MCF 10A (cell line): ENCODE measurements around the gene SYNE3. TPM values are rescaled to one million over a fixed set of nuclear protein-coding genes. Genes with fewer than 3 reads are reported as not detected.

ENCODE experiments used
- BruUV-seq: library from RNA; stranded (reverse); fragments of 400-500 nt; replicated peaks from 2 replicates; lab custom pipeline; 2021; lab: Mats Ljungman, UMichigan
- CTCF ChIA-PET: fragments of 300-600 bp; sonication (Branson Sonifier 250); formaldehyde crosslinking; extraction: SDS; loops from one replicate; lab custom pipeline; 2021; ENCODE audit warnings: antibody characterized with exemption, inconsistent platforms; lab: Yijun Ruan, JAX
- POLR2A ChIA-PET: fragments of 300-600, 350-650 bp; sonication (Branson Sonifier 250); formaldehyde crosslinking; extraction: SDS; loops from one replicate; lab custom pipeline; 2020; ENCODE audit warnings: antibody characterized with exemption, inconsistent platforms; lab: Yijun Ruan, JAX
- DNase-seq: peaks from one replicate; pipeline ENCODE4 v3.0.0-alpha.2; 2018; ENCODE audit not compliant: unreplicated experiment
- H3K27ac Mint-ChIP-seq: one replicate; pipeline ENCODE4 v1.8.0; 2022; ENCODE audit warnings: mild to moderate bottlenecking, low read depth, mixed read lengths; ENCODE audit not compliant: unreplicated experiment
- H3K27me3 Mint-ChIP-seq: one replicate; pipeline ENCODE4 v1.8.0; 2022; ENCODE audit warnings: mixed read lengths; ENCODE audit not compliant: insufficient read depth, unreplicated experiment
- H3K36me3 Mint-ChIP-seq: one replicate; pipeline ENCODE4 v1.8.0; 2022; ENCODE audit warnings: mild to moderate bottlenecking, moderate library complexity, mixed read lengths; ENCODE audit not compliant: insufficient read depth, unreplicated experiment
- H3K4me1 Mint-ChIP-seq: one replicate; pipeline ENCODE4 v1.8.0; 2022; ENCODE audit warnings: mixed read lengths; ENCODE audit not compliant: insufficient read depth, unreplicated experiment
- H3K4me3 Mint-ChIP-seq: one replicate; pipeline ENCODE4 v1.8.0; 2022; ENCODE audit warnings: mild to moderate bottlenecking, moderate library complexity, mixed read lengths; ENCODE audit not compliant: unreplicated experiment
- H3K9me3 Mint-ChIP-seq: one replicate; pipeline ENCODE4 v1.8.0; 2022; ENCODE audit warnings: mixed read lengths; ENCODE audit not compliant: unreplicated experiment
- intact Hi-C: fragments of 100-400 bp; cut with micrococcal nuclease; formaldehyde crosslinking; loops from 2 replicates; pipeline ENCODE4 v1.14.1; 2022
- total RNA-seq: library from RNA; stranded (reverse); gene quantifications from 2 replicates; pipeline ENCODE4 v1.2.3, GENCODE V29; 2022
- TF ChIP-seq, protein P1 (sequence below): fragments of 200-600 bp; IDR thresholded peaks from one replicate; pipeline ENCODE4 v1.8.0; 2022; ENCODE audit warnings: antibody characterized with exemption, mild to moderate bottlenecking; ENCODE audit not compliant: unreplicated experiment

The SYNE3 gene
- total RNA-seq, 1 experiment from 2014 or later, result 9.5 TPM

DNA sequence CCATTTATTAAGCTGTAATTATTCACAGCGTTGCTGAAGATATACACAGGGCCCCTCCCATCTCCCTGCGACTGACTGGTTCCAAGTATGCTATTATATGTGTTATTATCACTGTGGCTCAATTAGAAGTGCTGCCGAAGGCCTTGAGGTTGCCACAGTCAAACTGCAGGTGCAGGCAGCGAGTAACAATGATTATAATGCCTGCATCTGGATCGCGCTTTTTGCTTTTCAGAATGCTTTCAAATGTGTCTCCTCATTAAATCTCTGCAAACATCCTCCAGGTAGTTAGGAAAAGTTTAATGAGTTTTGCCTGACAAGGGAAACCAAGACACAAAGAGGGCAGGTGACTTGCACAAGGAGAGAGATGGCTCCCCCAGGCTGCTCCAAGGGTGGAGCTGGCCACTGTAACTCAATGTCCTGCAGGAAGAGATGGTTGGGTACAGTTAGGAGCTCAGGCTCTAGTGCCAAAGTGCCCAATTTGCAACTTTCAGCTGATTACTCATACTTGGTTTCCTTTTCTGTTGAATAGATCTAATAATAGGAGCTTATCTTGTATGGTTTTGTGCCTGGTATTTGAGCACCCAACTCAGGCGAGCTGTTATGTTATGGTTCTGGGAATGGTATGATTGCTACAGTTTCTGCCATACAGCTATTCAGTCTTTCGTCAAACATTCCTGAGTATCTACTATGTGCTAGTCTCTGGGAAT lies 1.7 kb upstream of the SYNE3 start:
- no peaks in the 10 kb centered on the region for H3K27me3 Mint-ChIP-seq
- no TSS peak for BruUV-seq
- peak; percentile 25 for DNase-seq
- H3K4me1 Mint-ChIP-seq, result peaks cover 34% of the 10 kb centered on the region
- no peak overlapping the region for H3K4me3 Mint-ChIP-seq
- H3K36me3 Mint-ChIP-seq, result no peaks in the 10 kb centered on the region
- CTCF ChIA-PET, result interaction anchor here (0.5 to 2.2 kb wide), 7 partner anchors 9 to 1593 kb away, joined by 3 to 7 read pairs (median 4); partner anchors contain the start of gene GLRX5
- H3K27ac Mint-ChIP-seq, result no peak overlapping the region
- POLR2A ChIA-PET, result interaction anchor here (0.6 to 2.5 kb wide), 10 partner anchors 9 to 60 kb away, joined by 3 to 11 read pairs (median 3); partner anchors contain the start of gene GLRX5
- H3K9me3 Mint-ChIP-seq, result no peaks in the 10 kb centered on the region
- TF ChIP-seq, protein P1, sequence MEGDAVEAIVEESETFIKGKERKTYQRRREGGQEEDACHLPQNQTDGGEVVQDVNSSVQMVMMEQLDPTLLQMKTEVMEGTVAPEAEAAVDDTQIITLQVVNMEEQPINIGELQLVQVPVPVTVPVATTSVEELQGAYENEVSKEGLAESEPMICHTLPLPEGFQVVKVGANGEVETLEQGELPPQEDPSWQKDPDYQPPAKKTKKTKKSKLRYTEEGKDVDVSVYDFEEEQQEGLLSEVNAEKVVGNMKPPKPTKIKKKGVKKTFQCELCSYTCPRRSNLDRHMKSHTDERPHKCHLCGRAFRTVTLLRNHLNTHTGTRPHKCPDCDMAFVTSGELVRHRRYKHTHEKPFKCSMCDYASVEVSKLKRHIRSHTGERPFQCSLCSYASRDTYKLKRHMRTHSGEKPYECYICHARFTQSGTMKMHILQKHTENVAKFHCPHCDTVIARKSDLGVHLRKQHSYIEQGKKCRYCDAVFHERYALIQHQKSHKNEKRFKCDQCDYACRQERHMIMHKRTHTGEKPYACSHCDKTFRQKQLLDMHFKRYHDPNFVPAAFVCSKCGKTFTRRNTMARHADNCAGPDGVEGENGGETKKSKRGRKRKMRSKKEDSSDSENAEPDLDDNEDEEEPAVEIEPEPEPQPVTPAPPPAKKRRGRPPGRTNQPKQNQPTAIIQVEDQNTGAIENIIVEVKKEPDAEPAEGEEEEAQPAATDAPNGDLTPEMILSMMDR, result no peak
- intact Hi-C loops, result no loop called here

DNA sequence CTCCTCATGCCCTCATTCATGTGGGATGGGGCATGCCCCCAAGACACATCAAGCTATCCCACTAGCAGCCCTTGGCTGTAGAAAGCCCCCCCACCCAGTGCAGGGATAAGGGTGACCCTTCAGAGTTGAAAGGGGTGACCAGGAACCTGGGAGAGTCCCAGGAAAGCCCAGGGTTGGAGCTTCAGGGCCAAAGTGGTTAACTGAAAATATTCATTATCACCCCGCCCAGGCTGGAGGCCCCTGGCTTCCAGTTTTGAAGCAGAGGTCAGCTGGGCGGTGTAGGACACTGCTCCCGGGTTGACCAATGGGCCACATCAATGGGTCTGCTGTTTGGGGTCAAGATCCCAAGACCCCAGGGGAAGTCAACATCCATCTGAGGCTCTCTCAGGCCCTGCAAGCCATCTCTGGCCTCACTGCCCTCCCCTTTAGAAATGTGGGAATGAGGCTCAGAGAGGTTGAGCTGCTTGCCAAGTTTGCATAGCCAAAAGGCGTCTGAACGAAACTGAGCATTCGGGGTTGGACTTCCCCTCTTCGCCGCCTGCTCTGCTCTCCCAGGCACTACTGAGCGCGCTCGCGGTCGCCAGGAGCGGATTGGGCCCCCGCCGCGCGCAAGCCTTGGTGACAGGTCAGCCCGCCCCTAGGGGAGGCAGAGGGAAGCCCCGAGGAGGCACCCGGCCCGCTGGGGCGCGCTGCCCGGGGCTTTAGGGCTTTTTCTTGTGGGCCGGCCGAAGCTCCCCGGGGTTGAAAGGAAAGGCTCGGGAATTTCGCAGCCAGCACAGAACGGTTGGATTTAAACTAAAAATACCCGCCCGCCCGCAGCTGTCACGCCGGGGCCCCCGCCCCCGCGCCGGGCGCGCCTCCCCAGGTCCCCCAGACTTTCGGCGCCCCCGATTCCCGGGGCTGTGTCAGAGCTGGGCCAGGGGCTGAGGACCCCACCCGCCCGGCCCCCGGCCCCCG lies 576 bp downstream of the SYNE3 start:
- intact Hi-C loops, result no loop called here
- no TSS peak for BruUV-seq
- Mint-ChIP-seq H3K27me3 (no peaks in the 10 kb centered on the region), H3K9me3 (no peaks in the 10 kb centered on the region), H3K27ac (no peak overlapping the region), H3K4me3 (peak overlapping the region; percentile 71), H3K36me3 (no peaks in the 10 kb centered on the region), H3K4me1 (peaks cover 34% of the 10 kb centered on the region)
- TF ChIP-seq, protein P1, result peak; percentile 36
- POLR2A ChIA-PET, result interaction anchor here (0.7 to 2.5 kb wide), 6 partner anchors 9 to 55 kb away, joined by 3 to 10 read pairs (median 4); partner anchors contain the start of gene GLRX5
- CTCF ChIA-PET, result interaction anchor here (0.5 to 6.2 kb wide), 7 partner anchors 11 to 197 kb away, joined by 3 to 40 read pairs (median 3); no protein-coding TSS in a partner anchor
- DNase-seq, result peak; percentile 49

DNA sequence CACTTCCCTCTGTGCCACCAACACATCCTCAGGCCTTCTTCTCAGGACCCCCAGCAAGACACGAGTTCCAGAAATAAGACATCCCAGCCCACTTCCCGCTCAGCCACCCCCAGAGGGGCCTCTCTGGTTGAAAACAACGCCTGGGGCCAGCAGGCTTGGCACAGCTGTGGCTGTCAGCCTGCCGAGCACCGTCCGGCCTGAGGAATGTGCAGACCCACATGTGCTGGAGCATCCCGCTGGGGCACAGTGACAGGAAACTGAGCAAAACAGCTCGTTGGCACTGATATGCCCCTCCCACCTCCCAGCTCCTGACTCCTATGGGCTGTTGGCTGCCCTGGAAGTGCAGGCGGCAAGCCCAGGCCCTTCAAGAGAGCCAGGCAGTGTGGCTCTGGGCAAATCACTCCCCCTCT lies 1.4 kb downstream of the SYNE3 start:
- Mint-ChIP-seq H3K27ac (no peak overlapping the region), H3K4me1 (peaks cover 29% of the 10 kb centered on the region), H3K27me3 (no peaks in the 10 kb centered on the region), H3K9me3 (no peaks in the 10 kb centered on the region), H3K4me3 (no peak overlapping the region), H3K36me3 (no peaks in the 10 kb centered on the region)
- ChIA-PET POLR2A (interaction anchor here (1.3 to 2.5 kb wide), 4 partner anchors 8 to 54 kb away, joined by 3 to 10 read pairs (median 7); partner anchors contain the start of gene GLRX5), CTCF (interaction anchor here (0.6 to 6.2 kb wide), 4 partner anchors 12 to 73 kb away, joined by 3 to 40 read pairs (median 4); no protein-coding TSS in a partner anchor)
- DNase-seq, result peak; percentile 24
- BruUV-seq, result TSS peak; percentile 11
- intact Hi-C loops, result no loop called here
- TF ChIP-seq, protein P1, result no peak
